Small intestine (tissue), 7 donors: ENCODE measurements around the gene RING1. TPM values are rescaled to one million over a fixed set of nuclear protein-coding genes. Genes with fewer than 3 reads are reported as not detected.

Experiments
- DNase-seq, 2 donors: peaks; one replicate each; pipeline versions ENCODE4 v3.0.0 to v3.0.0-alpha.2; 2013
- FAIRE-seq: peaks from 2 replicates; lab custom pipeline; 2012; peaks lifted over from hg19 to GRCh38; lab: Jason Lieb, UNC
- H3K27ac ChIP-seq, 3 donors: one replicate each; pipeline ENCODE4 v1.5.1; 2013; ENCODE audit warnings: low read length in 2 of 3, mild to moderate bottlenecking in 2 of 3, control low read depth in 1 of 3, inconsistent platforms in 1 of 3, low read depth in 1 of 3, moderate library complexity in 1 of 3
- H3K27me3 ChIP-seq, 3 donors: one replicate each; pipeline ENCODE4 v1.6.1; 2013; ENCODE audit warnings: low read length in 3 of 3, inconsistent platforms in 1 of 3; ENCODE audit not compliant: control insufficient read depth in 3 of 3, insufficient read depth in 3 of 3
- H3K36me3 ChIP-seq, 3 donors: one replicate each; pipeline ENCODE4 v1.6.1; 2013; ENCODE audit warnings: low read length in 3 of 3, inconsistent platforms in 1 of 3, low read depth in 1 of 3, mild to moderate bottlenecking in 1 of 3, moderate library complexity in 1 of 3; ENCODE audit not compliant: control insufficient read depth in 3 of 3, insufficient read depth in 2 of 3
- H3K4me1 ChIP-seq, 3 donors: one replicate each; pipeline ENCODE4 v1.6.1; 2013; ENCODE audit warnings: low read length in 2 of 3, inconsistent platforms in 1 of 3, low read depth in 1 of 3, mild to moderate bottlenecking in 1 of 3, moderate library complexity in 1 of 3; ENCODE audit not compliant: control insufficient read depth in 3 of 3, insufficient read depth in 2 of 3
- H3K4me3 ChIP-seq, 3 donors: one replicate each; pipeline ENCODE4 v1.5.1; 2013; ENCODE audit warnings: low read length in 3 of 3, control low read depth in 1 of 3, inconsistent platforms in 1 of 3, low read depth in 1 of 3, mild to moderate bottlenecking in 1 of 3, moderate library complexity in 1 of 3
- H3K9me3 ChIP-seq, 2 donors: one replicate each; pipeline ENCODE4 v1.6.1; 2013; ENCODE audit warnings: low read depth in 1 of 2, low read length in 1 of 2; ENCODE audit not compliant: control insufficient read depth in 2 of 2, insufficient read depth in 1 of 2
- WGBS, 3 donors: extraction: QIAGEN DNeasy Blood & Tissue Kit; methylation state at CpG; one replicate each; pipeline ENCODE4 v1.1.7; 2013; 5-methylcytosine and 5-hydroxymethylcytosine counted together
- polyA plus RNA-seq, 4 donors: library from polyadenylated mRNA; stranded (reverse) in 3 of 4; unstranded in 1 of 4; fragments of 200-250 nt in 3 of 4; fragments of 120-200 nt in 1 of 4; gene quantifications; one replicate each; pipeline versions ENCODE4 v1.2.1 to v1.2.3, GENCODE V29; 2013
- donor health status: healthy with polysubstance abuse.
- donor health status: control.
- donor health status: control.
- donor health status: Bipolar disorder and iron deficiency.
- donor health status: healthy.

Gene RING1
- polyA plus RNA-seq, 4 donors, result 30.4 to 46.7 (median 41.8) TPM

- no peaks in the 10 kb centered on the region for H3K36me3 ChIP-seq
- H3K27ac ChIP-seq, result no peak overlapping the region
- 47 to 64% (median 51%) methylated on average over 12 to 14 of the region's 14 CpGs for WGBS, 3 donors
- FAIRE-seq, result no peak
- H3K27me3 ChIP-seq, result peaks cover 0 to 7% (median 0%) of the 10 kb centered on the region in 3 donors
- H3K9me3 ChIP-seq, result no peaks in the 10 kb centered on the region
- no peak for DNase-seq
- no peak overlapping the region for H3K4me3 ChIP-seq
- H3K4me1 ChIP-seq, result peaks cover 2 to 8% (median 6%) of the 10 kb centered on the region in 3 donors
Observed at GRCh38 chr6:33164665-33165373, 43.5 kb upstream of the RING1 start.

GRCh38 chr6:33165581-33166258, 42.6 kb upstream of the RING1 start:
- Histone ChIP-seq H3K4me3 (no peak overlapping the region), H3K27ac (no peak overlapping the region), H3K9me3 (no peaks in the 10 kb centered on the region), H3K27me3 (peaks cover 0 to 7% (median 0%) of the 10 kb centered on the region in 3 donors), H3K4me1 (peaks cover 2 to 8% (median 6%) of the 10 kb centered on the region in 3 donors), H3K36me3 (no peaks in the 10 kb centered on the region)
- no peak for DNase-seq
- FAIRE-seq, result no peak
- 81 to 84% (median 83%) methylated on average over 17 of the region's 17 CpGs for WGBS, 3 donors

- H3K4me3 ChIP-seq, result no peak overlapping the region
- no peak overlapping the region for H3K27ac ChIP-seq
- H3K4me1 ChIP-seq, result peaks cover 0 to 5% (median under 1%) of the 10 kb centered on the region in 3 donors
- no peaks in the 10 kb centered on the region for H3K9me3 ChIP-seq
- FAIRE-seq, result no peak
- H3K27me3 ChIP-seq, result peaks cover 0 to 7% (median 0%) of the 10 kb centered on the region in 3 donors
- no peak for DNase-seq
- WGBS, 3 donors, result 19 to 78% (median 65%) methylated on average over 2 to 6 of the region's 6 CpGs
- H3K36me3 ChIP-seq, result no peaks in the 10 kb centered on the region
Observed at GRCh38 chr6:33166363-33166762, 41.9 kb upstream of the RING1 start.

GRCh38 chr6:33166811-33167210, 41.5 kb upstream of the RING1 start:
- no peak for FAIRE-seq

GRCh38 chr6:33167374-33168283, 40.7 kb upstream of the RING1 start:
- H3K4me3 ChIP-seq, result no peak overlapping the region
- no peak overlapping the region for H3K27ac ChIP-seq
- no peak for DNase-seq
- no peak for FAIRE-seq
- peaks cover 0 to 3% (median 0%) of the 10 kb centered on the region in 3 donors for H3K4me1 ChIP-seq
- H3K27me3 ChIP-seq, result peaks cover 0 to 2% (median 0%) of the 10 kb centered on the region in 3 donors
- no peaks in the 10 kb centered on the region for H3K9me3 ChIP-seq
- 82 to 88% (median 85%) methylated on average over 16 to 19 of the region's 19 CpGs for WGBS, 3 donors
- no peaks in the 10 kb centered on the region for H3K36me3 ChIP-seq

More at GRCh38 chr6:33166811-33167210, 41.5 kb upstream of the RING1 start:
- no peaks in the 10 kb centered on the region for H3K9me3 ChIP-seq
- 72 to 84% (median 79%) methylated on average over 6 to 7 of the region's 7 CpGs for WGBS, 3 donors
- H3K27me3 ChIP-seq, result peaks cover 0 to 5% (median 0%) of the 10 kb centered on the region in 3 donors
- peaks cover 0 to 1% (median 0%) of the 10 kb centered on the region in 3 donors for H3K4me1 ChIP-seq
- no peak overlapping the region for H3K4me3 ChIP-seq
- DNase-seq, result no peak
- H3K36me3 ChIP-seq, result no peaks in the 10 kb centered on the region
- H3K27ac ChIP-seq, result no peak overlapping the region

- Histone ChIP-seq H3K36me3 (no peaks in the 10 kb centered on the region), H3K4me3 (no peak overlapping the region), H3K9me3 (no peaks in the 10 kb centered on the region), H3K27me3 (peaks cover 0 to 2% (median 0%) of the 10 kb centered on the region in 3 donors), H3K4me1 (peaks cover 0 to 9% (median 0%) of the 10 kb centered on the region in 3 donors), H3K27ac (no peak overlapping the region)
- WGBS, 3 donors, result 68 to 76% (median 71%) methylated on average over 6 of the region's 6 CpGs
- FAIRE-seq (no peak), DNase-seq (no peak)
Observed at GRCh38 chr6:33168284-33168601, 40.1 kb upstream of the RING1 start.

GRCh38 chr6:33168639-33169038, 39.7 kb upstream of the RING1 start:
- DNase-seq, result no peak
- 55 to 78% (median 65%) methylated on average over 4 to 5 of the region's 5 CpGs for WGBS, 3 donors
- no peaks in the 10 kb centered on the region for H3K36me3 ChIP-seq
- no peak overlapping the region for H3K4me3 ChIP-seq
- H3K27me3 ChIP-seq, result peaks cover 0 to 2% (median 0%) of the 10 kb centered on the region in 3 donors
- H3K9me3 ChIP-seq, result no peaks in the 10 kb centered on the region
- no peak for FAIRE-seq
- peaks cover 0 to 13% (median 0%) of the 10 kb centered on the region in 3 donors for H3K4me1 ChIP-seq
- H3K27ac ChIP-seq, result no peak overlapping the region
